ENCODE data around the gene ENO3.

- TF ChIP-seq POLR2A (IDR thresholded peaks at IDR 0.05) (no peak), CTCF (IDR thresholded peaks at IDR 0.05) (peak in 1 of 3 donors; percentile 32)
Measured at GRCh38 chr17:4908711-4909496, 42.0 kb upstream of the ENO3 start.
